ENCODE results near the gene MAST4.

The MAST4 gene

DNA sequence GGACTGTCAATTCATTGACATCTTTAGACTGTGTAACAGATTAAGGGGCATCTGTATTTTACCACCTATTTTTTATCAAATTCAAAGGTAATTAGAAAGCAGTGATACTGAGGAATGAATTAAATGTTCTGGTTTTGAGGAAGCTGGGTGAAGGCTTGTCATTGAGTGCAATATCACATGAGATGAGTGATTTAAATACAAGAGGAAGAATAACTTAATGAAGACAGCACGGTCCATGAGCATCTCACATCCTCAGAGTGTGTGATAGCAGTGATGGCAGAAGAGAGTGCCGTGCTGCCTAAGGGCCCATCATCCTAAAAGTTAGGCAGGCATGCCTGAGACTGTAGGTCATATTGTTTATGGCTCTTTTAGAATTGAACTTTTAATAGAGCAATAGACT is 263.3 kb downstream of the MAST4 start:
- H3K27me3 Mint-ChIP-seq (ENCODE audit: low read depth), result peaks cover 7% of the 10 kb centered on the region
- no peak overlapping the region for H3K4me3 Mint-ChIP-seq
- H3K36me3 Mint-ChIP-seq (ENCODE audit: low read depth), result no peaks in the 10 kb centered on the region
- no peak overlapping the region for H3K27ac Mint-ChIP-seq
- peaks cover 11% of the 10 kb centered on the region for H3K4me1 Mint-ChIP-seq
- no peaks in the 10 kb centered on the region for H3K9me3 Mint-ChIP-seq
- TF ChIP-seq, protein P1, sequence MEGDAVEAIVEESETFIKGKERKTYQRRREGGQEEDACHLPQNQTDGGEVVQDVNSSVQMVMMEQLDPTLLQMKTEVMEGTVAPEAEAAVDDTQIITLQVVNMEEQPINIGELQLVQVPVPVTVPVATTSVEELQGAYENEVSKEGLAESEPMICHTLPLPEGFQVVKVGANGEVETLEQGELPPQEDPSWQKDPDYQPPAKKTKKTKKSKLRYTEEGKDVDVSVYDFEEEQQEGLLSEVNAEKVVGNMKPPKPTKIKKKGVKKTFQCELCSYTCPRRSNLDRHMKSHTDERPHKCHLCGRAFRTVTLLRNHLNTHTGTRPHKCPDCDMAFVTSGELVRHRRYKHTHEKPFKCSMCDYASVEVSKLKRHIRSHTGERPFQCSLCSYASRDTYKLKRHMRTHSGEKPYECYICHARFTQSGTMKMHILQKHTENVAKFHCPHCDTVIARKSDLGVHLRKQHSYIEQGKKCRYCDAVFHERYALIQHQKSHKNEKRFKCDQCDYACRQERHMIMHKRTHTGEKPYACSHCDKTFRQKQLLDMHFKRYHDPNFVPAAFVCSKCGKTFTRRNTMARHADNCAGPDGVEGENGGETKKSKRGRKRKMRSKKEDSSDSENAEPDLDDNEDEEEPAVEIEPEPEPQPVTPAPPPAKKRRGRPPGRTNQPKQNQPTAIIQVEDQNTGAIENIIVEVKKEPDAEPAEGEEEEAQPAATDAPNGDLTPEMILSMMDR (IDR thresholded peaks at IDR 0.05; ENCODE audit: unreplicated experiment in 3 of 3), result no peak

DNA sequence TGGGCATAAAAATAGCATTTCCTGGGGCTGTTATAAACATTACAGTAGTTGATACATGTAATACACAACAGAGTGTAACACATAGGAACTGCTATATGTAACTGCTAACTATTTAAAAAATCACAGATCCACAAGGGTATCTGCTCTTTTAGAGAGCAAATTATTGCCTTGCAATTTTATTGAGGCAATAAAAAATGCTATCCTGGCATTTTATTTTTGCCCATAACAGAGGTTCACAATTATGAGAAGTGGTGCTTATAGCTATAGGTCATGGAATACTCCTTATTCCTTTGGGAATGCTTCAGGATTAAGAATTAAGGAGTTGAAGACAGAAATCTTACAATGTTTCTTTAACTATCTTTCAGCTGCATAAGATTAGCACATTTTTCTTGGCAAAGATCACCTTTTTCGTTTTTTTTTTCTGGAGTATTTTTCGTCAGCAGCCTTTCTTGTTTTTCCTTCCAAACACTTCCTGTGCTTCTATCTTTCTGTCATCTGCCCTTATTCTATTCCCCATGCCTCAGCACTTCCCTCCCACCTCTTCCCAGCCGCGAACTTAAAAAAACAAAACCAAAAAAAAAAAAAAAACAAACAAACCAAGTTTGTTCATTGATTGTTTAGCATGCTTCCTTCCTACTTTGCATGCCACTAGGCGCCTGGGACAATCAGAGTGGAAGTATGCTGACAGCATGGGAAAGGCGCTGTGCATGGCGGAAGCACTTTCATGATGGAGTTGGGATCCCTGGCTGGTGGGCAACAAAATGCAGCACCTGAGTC is 264.2 kb downstream of the MAST4 start:
- no peaks in the 10 kb centered on the region for H3K36me3 Mint-ChIP-seq (ENCODE audit: low read depth)
- peak overlapping the region; percentile 1 to 38 (median 21) for H3K4me3 Mint-ChIP-seq
- no peaks in the 10 kb centered on the region for H3K9me3 Mint-ChIP-seq
- H3K27me3 Mint-ChIP-seq (ENCODE audit: low read depth), result peaks cover 5% of the 10 kb centered on the region
- peak overlapping the region in 2 of 3 experiments; percentile 20 to 45 for H3K27ac Mint-ChIP-seq
- TF ChIP-seq, protein P1 (IDR thresholded peaks at IDR 0.05; ENCODE audit: unreplicated experiment in 3 of 3), result no peak
- peaks cover 11% of the 10 kb centered on the region for H3K4me1 Mint-ChIP-seq

DNA sequence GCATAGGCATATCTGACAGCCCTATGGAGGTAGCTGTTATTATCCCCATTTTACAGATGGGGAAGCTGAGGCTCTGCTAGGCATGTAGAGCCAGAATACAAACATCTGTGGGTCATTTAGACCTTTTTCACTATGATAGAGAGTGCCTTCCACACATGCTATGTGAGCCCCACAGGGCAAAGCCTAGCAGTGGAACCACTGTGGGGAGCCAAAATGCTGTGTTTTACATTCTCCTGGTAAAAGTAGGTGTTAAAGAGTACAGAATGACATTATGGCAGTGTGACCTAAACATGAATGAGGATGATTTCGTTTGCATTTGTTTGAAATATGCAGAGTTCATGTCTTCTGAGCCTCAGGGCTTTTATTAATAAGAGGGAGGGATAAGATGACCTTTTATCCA is 265.2 kb downstream of the MAST4 start:
- Mint-ChIP-seq H3K4me3 (no peak overlapping the region), H3K4me1 (peaks cover 11% of the 10 kb centered on the region), H3K27me3 (ENCODE audit: low read depth) (peaks cover 4% of the 10 kb centered on the region), H3K9me3 (no peaks in the 10 kb centered on the region), H3K36me3 (ENCODE audit: low read depth) (no peaks in the 10 kb centered on the region), H3K27ac (no peak overlapping the region)
- TF ChIP-seq, protein P1 (IDR thresholded peaks at IDR 0.05; ENCODE audit: unreplicated experiment in 3 of 3), result no peak

DNA sequence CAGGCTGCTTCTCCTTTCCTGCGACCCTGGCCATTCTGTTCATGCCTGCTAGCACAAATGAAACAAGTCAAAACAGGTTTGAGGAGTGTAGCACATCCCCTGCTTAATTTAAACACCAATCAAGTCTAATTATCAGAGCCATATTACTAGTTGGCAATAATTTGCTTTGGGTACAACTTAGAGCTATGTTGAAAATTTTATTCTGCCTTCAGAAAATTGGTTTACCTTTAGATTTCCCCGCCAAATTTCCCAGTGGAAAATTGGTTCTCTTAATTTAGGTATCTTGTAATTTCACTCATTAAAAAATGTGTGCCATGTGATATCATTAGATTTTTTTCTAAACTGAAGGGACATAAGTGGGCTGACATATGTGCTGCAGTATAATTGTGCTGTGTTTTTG is 265.8 kb downstream of the MAST4 start:
- H3K27me3 Mint-ChIP-seq (ENCODE audit: low read depth), result peaks cover 4% of the 10 kb centered on the region
- TF ChIP-seq, protein P1 (IDR thresholded peaks at IDR 0.05; ENCODE audit: unreplicated experiment in 3 of 3), result no peak
- H3K9me3 Mint-ChIP-seq, result no peaks in the 10 kb centered on the region
- H3K4me1 Mint-ChIP-seq, result peaks cover 11% of the 10 kb centered on the region
- no peak overlapping the region for H3K4me3 Mint-ChIP-seq
- no peak overlapping the region for H3K27ac Mint-ChIP-seq
- H3K36me3 Mint-ChIP-seq (ENCODE audit: low read depth), result no peaks in the 10 kb centered on the region

DNA sequence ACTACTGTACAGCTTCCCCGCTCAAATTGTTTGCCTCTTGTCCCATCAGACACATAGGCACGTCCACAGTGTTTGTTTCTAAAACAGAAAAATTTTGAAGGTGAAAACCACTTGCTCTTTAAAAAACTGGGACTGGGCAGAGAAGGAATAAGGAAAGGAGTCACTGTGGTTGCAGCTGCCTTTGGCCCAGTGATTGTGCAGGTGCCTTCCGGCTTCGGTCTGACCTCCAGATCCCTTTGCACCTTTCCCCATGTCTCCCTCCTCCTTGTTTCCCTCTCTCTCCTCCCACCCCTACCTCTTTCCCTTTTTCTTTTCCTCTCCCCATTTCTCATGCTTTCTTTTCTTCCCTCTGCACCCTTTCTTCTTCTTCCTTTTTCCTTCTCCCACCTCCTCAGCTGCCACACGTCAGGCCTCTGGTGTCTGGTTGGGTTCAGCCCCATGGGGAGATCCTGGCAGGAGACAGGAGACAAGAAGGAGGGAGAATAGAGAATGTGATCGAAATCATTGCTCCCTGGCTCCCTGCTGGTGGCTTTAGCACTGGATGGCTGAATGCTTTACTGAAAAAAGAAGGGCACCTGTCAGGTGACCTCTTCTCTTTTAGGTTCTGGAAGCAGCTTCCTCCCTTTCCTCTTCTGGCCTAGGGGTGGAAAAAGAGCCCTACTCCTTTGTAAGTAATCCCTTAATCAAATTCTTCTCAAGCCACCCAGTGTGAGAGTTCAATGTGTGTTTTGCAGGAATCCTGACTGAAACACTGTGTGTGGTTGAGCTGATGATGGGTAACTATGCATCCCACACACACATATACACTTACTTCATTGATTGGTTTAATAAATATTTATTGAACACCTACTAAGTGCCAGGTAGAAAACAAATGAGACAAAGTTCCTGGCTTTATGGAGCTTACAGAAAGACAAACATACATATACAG is 267.3 kb downstream of the MAST4 start:
- peaks cover 11% of the 10 kb centered on the region for H3K4me1 Mint-ChIP-seq
- no peaks in the 10 kb centered on the region for H3K9me3 Mint-ChIP-seq
- no peak overlapping the region for H3K27ac Mint-ChIP-seq
- H3K36me3 Mint-ChIP-seq (ENCODE audit: low read depth), result no peaks in the 10 kb centered on the region
- no peak overlapping the region for H3K4me3 Mint-ChIP-seq
- TF ChIP-seq, protein P1 (IDR thresholded peaks at IDR 0.05; ENCODE audit: unreplicated experiment in 3 of 3), result no peak
- H3K27me3 Mint-ChIP-seq (ENCODE audit: low read depth), result peaks cover 4% of the 10 kb centered on the region

All from nephron (organoid).